ENCODE data around the gene KLHDC7B.
"Not testable (repeated sequence)": the region's sequence is repeated elsewhere in the genome, so short reads cannot be mapped to it uniquely, and the experiment has no call there.

KLHDC7B gene

DNA sequence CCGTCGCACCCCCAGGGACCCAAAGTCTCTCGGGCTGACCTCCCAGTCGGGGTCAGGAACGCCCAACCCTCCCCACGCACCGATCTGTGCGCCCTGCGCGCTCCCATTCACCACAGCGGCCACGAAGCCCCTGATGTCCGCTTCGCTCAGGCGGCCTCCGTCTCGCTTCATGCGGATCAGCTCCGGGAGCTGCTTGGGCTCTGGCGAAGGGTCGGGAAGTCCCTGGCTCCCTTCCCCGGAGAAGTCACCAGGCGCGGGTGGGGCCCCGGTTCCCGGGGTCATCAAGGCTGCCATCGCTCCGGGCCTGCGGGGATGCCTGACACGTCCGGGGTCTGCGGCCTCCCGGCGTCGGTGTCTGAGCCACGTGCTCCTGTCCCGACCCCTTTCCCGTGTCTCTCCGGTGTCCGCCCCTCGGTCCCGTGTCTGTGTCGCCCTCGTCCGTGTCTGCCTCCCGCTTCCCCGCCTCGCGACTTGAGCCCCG is 16.2 kb upstream of the KLHDC7B start:
- DNase-seq (ENCODE audit: low read depth in 1 of 2, low spot score in 1 of 2): no peak

GRCh38 chr22:50529897-50530579 is 15.7 kb upstream of the KLHDC7B start, which contains the start of gene TYMP:
TSS of gene TYMP (minus strand) at chr22:50530012. CDS start at chr22:50529709, 303 bp downstream.
- DNase-seq (ENCODE audit: low read depth in 1 of 2, low spot score in 1 of 2): peak; percentile 54 to 64

DNA sequence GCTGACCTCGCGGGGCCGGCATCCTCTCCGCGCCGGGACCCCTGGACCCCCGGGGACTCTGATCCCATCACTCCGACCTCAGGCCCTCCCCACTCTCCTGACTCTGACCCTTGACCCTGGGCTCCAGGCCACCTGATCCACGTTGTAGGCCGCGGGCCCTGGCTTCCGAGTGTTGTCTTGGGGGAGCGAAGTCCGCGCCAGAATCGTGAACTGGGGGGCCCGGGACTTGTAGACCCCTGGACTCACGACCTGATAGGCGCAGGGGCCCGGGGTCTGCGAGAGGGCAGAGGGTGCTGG is 15.2 kb upstream of the KLHDC7B start:
- no peak for DNase-seq (ENCODE audit: low read depth in 1 of 2, low spot score in 1 of 2)

DNA sequence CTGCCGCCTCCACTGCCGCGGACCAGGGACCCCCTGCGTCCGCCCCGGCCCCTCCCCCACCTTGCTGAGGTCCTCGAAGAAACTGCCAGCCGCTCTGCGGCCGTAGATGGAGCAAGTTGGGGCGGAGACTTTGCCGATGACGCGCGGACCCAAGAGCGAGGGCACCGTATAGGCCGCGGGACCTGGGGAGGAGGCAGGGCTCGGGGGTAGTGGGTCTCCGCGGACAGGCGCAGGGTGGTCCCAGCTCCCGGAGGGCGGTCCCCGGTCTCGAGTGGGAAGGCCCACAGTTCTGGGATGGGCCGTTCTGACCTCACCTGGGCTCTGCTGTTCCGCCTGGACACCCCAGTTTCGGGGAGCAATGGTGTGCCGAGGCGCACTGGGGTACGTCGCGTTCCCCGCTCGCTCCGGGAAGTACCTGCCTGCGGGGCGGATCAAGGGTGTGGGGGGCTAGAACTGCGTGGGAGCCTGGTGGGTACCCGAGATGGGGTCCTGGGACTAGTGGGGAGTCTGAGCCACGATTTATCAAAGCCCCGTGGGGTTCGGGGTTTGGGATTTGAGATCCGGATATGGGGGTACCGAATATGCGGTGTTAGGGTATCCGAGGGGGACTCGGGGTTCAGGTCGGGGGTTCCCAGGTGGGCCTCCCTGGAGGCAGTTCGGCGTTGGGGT is 14.7 kb upstream of the KLHDC7B start:
- DNase-seq (ENCODE audit: low read depth in 1 of 2, low spot score in 1 of 2): peak; percentile 65 to 67

- peak; percentile 50 to 61 for DNase-seq (ENCODE audit: low read depth in 1 of 2, low spot score in 1 of 2)
Observed at GRCh38 chr22:50531546-50531961, 14.1 kb upstream of the KLHDC7B start.

GRCh38 chr22:50531962-50532674 is 13.6 kb upstream of the KLHDC7B start:
- no peak for DNase-seq (ENCODE audit: low read depth in 1 of 2, low spot score in 1 of 2)

DNA sequence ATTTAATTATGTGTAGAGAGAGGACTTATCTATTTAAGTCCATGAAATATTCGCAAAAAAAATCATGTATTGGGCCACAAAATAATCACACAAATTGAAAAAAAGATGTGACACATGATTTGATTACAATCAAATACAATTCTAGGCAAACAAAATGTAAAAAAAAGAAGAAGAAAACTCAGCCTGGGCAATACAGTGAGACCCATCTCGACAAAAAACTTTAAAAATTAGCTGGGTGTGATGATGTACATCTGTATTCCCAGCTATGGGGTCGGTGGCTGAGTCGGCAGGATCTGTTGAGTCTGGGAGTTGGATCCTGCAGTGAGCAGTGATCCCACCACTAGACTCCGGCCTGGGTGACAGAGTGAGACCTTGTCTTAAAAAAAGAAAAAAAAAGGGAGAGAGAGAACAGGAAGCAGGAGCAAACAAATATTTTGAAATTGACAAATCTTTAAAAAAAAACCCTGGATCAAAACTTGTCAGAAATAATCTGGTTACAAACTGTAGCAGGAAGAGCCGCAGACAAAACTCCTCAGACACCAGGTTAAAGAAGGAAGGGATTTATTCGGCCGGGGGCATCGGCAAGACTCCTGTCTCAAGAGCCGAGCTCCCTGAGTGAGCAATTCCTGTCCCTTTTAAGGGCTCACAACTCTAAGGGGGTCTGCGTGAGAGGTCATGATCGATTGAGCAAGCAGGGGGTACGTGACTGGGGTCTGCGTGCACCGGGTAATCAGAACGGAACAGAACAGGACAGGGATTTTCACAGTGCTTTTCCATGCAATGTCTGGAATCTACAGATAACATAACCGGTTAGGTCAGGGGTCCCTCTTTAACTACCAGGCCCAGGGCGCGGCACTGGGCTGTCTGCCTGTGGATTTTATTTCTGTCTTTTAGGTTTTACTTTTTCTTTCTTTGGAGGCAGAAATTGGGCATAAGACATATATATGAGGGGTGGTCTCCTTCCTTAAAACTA is 12.6 kb upstream of the KLHDC7B start:
- DNase-seq (ENCODE audit: low read depth in 1 of 2, low spot score in 1 of 2): no peak

- DNase-seq (ENCODE audit: low read depth in 1 of 2, low spot score in 1 of 2): not testable (repeated sequence)
Observed at GRCh38 chr22:50533856-50534711, 11.6 kb upstream of the KLHDC7B start.

DNA sequence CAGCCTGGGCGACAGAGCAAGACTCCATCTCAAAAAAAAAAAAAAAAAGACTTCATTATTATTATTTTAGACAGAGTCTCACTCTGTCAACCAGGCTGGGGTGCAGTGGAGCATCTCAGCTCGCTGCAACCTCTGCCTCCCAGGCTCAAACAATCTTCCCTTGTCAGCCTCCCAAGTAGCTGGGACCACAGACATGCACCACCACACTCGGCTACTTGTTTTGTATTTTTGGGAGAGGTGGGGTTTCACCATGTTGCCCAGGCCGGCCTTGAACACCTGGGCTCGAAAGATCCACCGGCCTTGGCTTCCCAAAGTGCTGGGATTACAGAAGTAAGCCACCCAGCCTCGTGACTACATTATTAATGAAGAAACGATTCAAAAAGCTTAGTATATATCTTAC is 10.6 kb upstream of the KLHDC7B start:
- no peak for DNase-seq (ENCODE audit: low read depth in 1 of 2, low spot score in 1 of 2)

DNA sequence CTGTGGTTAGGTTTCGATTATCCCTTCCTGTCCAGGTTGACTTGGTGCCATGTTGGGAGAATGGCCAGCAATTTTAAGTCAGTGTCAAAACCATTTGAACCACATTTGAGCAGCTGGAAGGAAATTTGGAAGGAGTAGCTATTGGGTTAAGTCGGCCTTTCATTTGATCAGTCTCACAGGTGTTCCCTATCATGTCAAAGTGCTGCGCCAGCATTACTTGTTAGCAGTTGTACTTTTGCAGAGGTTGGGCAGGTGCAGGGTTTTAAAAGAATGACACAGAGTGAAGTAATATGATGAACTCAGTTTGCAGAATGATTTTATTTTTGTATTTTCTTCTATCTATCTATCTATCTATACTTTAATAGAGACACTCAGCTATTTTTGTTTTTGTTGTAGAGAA is 9.5 kb upstream of the KLHDC7B start:
- no peak for DNase-seq (ENCODE audit: low read depth in 1 of 2, low spot score in 1 of 2)

GRCh38 chr22:50537765-50538164 is 7.9 kb upstream of the KLHDC7B start:
- DNase-seq (ENCODE audit: low read depth in 1 of 2, low spot score in 1 of 2): no peak

DNA sequence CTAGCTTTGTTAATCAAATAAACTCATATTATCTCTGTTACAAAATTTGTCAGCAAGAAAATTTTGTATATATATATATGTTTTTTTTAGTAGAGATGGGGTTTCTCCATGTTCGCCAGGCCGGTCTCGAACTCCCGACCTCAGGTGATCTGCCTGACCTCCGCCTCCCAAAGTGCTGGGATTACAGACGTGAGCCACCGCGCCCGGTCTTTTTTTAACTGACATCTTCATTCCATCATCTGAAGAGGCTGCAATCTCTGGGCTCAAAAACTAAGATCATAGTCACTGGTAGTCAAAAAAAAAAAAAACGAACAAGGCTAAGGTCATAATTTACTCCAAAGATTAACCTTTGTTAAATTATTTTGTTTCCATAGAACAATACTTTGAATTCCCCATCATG is 5.3 kb upstream of the KLHDC7B start:
- DNase-seq (ENCODE audit: low read depth in 1 of 2, low spot score in 1 of 2): no peak

GRCh38 chr22:50541667-50542026 is 4.1 kb upstream of the KLHDC7B start:
- not testable (repeated sequence) for DNase-seq (ENCODE audit: low read depth in 1 of 2, low spot score in 1 of 2)

- no peak for DNase-seq (ENCODE audit: low read depth in 1 of 2, low spot score in 1 of 2)
Observed at GRCh38 chr22:50542416-50542927, 3.2 kb upstream of the KLHDC7B start.

DNA sequence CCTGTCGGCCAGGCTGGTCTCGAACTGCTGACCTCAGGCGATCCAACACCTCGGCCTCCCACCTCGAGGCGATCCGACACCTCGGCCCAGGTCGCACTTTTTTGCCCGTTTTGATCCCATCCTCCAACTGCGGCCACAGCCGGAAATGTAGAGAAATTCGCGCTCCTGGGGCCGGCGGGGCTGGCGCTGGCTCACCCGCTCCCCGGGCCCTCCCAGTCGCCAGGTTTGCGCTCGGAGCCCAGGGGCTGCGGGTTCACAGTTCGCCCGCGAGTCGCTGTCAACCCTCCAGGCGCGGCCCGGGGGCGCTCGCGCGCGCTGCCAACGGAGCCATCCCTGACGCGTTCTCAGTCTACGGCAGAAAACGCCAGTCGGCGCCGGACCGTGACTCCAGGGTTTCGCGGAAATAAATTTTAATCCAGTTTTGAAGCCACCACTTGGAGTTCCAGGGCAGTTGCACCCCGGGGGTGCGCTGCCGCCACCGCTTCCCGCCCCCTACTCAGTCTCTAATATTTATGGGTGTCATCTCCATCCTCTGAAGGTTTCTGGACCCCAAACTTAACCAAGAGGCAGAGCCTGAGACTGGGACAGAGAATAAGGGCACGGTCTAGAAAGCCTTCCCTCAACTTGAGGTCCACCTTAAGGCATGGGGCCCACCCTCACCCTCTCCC is 1.5 kb upstream of the KLHDC7B start:
- peak; percentile 71 to 77 for DNase-seq (ENCODE audit: low read depth in 1 of 2, low spot score in 1 of 2)

- no peak for DNase-seq (ENCODE audit: low read depth in 1 of 2, low spot score in 1 of 2)
Observed at GRCh38 chr22:50544746-50545253, 899 bp upstream of the KLHDC7B start.

- no peak for DNase-seq (ENCODE audit: low read depth in 1 of 2, low spot score in 1 of 2)
Observed at GRCh38 chr22:50546326-50547262, 895 bp downstream of the KLHDC7B start.
